ENCODE measurements around the gene BCO1.

Gene BCO1

GRCh38 chr16:81277541-81278080, 39.1 kb downstream of the BCO1 start:
- no peak for DNase-seq

GRCh38 chr16:81278526-81278925, 40.0 kb downstream of the BCO1 start:
- no peak for DNase-seq

- peak; percentile 61 for DNase-seq
Measured at GRCh38 chr16:81279392-81279791, 40.9 kb downstream of the BCO1 start.

DNA sequence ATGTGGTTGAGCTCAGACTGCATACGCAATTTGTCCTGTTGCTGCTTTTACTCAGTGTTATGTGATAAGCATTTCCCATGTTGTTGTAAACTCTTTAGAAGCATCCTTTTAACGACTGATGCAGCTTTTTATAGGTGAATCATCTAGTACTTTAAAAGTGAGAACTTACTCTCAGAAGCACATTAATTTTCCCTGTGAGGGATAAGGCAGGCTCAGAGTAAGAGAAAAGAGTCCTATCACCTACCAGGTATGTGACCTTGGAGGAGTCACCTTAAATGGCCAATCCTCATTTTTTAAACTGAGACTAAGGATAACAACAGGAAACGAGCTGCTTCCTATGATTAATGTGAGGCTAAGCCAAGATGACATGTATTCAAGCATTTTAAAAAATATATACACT, 41.9 kb downstream of the BCO1 start:
- DNase-seq: peak; percentile 7

GRCh38 chr16:81283044-81283443, 44.6 kb downstream of the BCO1 start:
- no peak for DNase-seq

- DNase-seq: no peak
Measured at GRCh38 chr16:81284995-81285600, 46.6 kb downstream of the BCO1 start.

DNA sequence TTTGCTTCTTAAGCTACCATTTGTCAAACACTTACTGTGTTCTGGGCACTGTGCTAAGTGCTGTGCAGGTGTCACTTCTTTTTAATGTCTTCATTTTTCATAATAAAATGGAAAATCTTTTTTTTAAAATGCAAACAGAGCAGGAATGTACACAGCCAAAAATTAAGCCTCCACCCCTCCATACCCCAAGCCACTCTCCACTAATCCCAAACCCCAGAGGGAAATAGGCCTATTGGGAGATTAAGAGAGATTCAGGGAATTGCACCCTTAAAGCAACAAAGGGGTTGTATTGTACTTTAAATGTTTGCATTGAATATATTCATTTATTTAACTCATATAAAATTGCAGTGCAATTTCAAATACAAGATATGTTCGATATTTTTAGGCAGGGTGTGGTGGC, 47.7 kb downstream of the BCO1 start:
- DNase-seq: no peak

GRCh38 chr16:81291117-81291516, 52.6 kb downstream of the BCO1 start:
- no peak for DNase-seq

DNA sequence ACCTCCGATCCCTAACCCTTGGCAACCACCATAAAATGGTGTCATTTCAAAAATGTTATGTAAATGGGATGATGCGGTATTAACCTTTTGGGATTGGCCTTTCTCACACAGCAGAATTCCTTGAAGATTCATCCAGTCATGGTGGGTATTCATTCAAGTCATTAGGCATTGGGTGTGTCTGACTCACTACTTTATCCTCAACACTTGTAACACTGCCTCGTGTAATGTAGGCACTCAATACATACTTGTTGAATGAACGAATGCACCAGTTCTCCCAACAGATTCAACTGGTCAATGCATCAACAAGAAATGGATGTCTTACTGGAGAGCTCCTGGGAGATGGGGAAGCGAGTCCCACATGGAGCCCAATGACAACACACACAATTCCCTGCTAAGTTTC, 54.4 kb downstream of the BCO1 start:
- DNase-seq: no peak

DNA sequence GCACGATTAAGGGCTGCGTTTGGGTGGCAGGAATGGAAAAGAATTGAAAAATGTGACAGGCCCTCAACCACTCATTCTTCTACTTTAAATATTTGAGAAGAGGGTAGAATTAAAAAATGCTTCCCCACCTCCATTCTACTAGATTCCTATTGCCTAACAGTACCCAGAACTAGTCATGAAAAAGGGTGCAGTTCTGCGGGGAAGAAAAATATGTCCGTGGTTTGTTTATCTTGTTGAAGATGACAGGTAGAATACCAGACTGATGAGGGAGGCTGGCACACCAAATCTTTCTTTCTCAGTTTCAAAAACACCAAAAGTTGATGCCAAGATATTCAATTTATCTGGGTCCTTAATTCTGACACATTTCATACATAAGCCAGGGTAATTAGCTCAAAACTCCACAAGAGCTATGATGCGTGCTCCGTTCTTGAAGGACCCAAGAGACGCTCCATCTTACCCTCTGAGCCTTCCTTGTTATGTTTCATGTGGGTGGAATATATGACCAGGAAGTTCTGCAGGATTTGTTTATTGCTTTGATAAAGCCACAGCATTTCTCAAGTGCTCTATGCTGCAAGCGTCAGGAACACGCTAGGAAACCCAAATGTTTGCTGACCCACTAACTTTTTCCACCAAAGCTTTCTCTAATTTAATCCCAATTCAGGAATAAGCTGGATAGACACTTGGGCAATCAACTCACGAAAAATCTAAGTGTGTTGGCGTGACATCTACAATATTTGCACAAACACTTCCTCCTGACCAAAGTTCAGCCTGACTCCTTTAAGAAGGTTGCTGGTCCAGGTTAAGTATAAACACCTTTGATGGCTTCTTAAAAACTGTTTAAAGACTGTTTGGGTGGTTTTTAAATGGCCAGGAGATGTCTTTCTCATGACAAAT, 55.7 kb downstream of the BCO1 start:
- DNase-seq: no peak

- DNase-seq: no peak
Measured at GRCh38 chr16:81296631-81297030, 58.1 kb downstream of the BCO1 start.

DNA sequence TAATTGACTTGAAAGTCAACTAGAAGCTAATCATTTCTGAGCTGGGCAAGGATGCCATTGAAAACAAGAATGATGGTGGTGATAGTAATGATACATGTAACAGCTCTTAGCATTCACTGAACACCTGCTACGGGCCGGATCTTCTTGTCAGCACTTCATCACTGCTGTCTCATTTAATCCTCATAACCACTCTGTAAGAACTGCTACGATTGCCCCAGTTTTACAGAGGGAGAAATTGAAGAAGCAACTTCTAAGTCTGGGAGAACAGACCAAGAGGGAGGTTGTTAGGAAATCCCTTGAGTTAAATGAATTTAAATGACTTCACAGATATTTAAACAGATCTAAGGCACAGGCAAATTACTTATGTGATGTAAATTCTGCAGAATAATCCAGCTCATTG, 69.3 kb downstream of the BCO1 start:
- no peak for DNase-seq

- DNase-seq: no peak
Measured at GRCh38 chr16:81310045-81310644, 71.7 kb downstream of the BCO1 start.

DNA sequence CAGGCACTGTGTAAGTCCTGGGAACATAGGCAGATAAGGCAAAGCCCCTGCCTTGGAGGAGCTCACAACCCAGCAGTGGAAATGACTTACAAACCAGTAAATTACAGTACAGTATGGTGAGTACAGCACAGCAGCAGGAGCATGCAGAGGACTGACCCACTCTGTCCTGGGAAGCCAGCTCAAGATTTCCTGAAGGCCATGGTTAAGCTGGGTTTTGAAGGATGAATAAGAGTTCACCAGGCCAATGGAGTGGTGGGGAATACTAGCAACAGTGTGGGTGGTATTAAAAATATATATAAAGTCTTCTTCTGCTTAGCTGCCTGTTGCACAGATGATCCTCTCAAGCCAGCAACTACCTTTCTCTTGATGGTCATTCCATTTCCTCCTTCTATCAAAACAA, 73.3 kb downstream of the BCO1 start:
- no peak for DNase-seq

DNA sequence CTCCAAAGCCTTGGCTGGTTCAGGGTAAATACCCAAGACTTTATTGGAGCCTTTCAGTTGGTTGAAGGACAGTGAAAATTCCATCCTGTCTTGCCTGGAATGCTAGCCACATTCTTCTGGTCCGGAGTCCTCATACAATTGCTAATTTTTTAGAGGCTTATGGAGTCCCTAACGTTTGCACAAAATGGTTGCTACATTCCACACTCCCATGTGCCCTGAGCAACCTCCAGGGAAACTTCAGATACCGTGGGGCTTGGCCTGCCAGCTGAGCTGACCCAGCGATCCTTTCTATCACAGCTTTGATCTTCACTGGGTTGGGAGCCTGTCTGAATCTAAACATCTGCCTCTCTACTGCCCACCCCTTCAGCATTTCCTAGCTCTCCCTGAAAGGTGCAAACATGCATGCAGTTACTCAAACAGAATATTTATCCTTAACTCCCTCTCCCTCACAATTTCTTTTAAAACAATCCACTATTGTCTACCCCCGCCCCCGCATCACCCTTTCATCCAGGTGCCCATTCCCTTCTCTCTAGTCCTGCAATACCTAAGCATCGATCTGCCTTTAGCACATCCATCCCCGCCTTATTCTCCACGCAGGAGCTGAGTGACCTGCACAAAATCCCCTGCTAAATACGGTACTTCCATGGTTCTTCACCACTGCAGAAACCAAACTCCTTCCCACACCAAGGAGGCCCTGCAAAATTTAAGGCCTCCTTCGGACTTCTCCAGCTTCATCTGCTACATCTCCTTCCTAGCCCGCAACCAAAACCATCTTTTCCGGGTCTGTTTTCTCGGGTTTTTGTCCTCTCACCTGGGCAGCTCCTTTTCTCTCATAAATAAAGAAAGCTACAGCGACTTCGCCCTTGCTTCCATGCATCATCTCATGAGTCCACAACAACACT, 75.5 kb downstream of the BCO1 start:
- peak; percentile 25 for DNase-seq

- DNase-seq: peak; percentile 96
Measured at GRCh38 chr16:81314603-81315270, 76.2 kb downstream of the BCO1 start, which contains the start of gene GAN. TSS of gene GAN (plus strand) at chr16:81314962. CDS start at chr16:81315114, 152 bp downstream.

DNA sequence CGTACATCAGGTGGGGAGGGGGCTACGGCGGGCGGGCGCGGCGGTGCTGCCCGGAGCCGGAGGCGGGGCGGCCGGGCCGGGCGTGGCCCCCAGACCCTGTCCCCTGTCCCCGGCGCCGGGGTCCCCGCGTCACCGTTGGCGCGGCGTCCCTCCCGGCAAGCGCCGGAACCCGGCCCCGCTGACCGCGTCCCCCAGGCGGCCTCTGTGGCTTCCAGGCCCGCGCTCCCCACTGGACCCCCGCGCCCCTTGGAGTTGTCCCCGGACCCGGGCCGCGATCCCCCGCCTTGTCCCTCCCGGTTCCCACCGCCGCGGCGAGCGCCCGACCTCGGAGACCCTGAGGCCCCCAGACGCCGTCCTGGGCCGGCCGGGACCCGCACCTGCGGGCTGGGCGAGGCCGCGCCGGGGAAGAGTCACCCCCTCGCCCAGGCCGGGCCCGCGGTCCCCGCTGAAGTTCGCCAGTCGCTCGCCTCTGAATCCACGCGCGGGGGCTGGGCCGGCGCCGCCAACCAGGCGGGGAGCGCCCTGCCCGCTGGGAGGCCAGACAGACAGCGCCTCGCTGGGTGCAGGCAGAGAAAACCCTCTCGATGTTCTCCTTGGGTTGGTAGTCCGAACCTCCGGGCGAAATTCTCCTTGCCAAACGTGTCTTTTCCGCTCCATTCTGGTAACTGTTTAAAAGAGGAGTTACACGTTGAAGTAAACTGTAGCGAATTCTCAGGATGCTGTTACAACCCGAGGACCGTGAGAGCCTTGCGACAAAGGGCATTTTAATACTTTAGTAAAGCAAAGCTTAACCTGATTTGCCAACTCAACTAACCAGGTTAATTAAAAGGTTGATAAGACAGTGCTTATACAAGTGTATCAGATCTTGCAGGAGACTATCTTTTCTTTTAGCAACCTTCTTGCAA, 77.0 kb downstream of the BCO1 start:
- DNase-seq: peak; percentile 44

GRCh38 chr16:81316176-81316496, 77.6 kb downstream of the BCO1 start:
- no peak for DNase-seq

DNA sequence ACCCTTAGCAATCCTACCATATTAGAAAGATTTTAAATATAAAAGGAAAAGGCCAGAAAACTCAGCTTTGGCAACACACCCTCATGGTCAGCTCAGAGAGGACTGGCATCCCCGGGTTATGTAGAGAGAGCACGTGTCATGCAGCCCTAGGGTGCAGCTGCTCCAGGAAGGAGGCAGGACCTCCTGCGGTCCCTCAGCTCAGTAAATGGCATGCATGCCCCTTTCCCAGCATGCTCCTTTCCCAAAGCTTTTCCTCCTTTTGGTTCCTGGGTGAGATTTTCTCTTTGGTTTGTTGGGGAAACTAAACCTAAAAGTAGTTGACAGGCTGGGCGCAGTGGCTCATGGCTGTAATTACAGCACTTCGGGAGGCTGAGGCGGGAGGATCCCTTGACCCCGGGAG, 80.2 kb downstream of the BCO1 start:
- no peak for DNase-seq

DNA sequence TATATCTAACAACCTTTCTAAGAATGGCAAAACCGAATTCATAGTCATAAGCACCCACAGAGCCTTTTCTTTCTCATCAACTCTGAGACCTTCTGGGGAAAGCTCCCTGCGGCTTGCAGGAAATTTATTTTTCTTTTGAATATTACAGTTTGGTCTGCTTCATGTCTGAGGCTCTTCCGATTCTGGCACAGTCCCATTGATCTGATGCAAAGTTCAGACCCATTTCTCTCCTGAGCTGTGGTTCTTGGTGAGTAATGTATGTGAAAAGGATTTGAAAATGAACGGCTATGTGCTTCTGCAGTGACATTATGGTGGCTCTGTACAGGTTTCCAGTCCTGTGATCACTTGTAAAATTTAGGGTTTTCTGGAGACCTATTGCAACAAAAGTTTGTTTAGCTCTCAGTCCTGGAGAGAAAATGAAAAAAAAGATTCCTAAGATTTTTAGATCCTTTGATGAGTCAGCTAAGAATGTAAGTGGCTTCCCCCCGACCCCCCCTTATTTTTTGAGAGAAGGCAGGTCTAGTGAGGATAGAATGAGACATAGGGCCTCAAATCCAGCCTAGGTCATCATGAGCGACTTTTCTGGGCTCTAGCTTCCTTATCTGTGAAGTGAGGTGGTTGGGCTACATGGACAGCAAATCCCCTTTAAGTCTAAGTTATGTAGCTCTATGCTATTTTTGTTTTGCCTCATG, 80.9 kb downstream of the BCO1 start:
- DNase-seq: peak; percentile 87
